Measurements from ENCODE around the gene DGKQ.
"Not testable (repeated sequence)": the region's sequence is repeated elsewhere in the genome, so short reads cannot be mapped to it uniquely, and the experiment has no call there.

DNA sequence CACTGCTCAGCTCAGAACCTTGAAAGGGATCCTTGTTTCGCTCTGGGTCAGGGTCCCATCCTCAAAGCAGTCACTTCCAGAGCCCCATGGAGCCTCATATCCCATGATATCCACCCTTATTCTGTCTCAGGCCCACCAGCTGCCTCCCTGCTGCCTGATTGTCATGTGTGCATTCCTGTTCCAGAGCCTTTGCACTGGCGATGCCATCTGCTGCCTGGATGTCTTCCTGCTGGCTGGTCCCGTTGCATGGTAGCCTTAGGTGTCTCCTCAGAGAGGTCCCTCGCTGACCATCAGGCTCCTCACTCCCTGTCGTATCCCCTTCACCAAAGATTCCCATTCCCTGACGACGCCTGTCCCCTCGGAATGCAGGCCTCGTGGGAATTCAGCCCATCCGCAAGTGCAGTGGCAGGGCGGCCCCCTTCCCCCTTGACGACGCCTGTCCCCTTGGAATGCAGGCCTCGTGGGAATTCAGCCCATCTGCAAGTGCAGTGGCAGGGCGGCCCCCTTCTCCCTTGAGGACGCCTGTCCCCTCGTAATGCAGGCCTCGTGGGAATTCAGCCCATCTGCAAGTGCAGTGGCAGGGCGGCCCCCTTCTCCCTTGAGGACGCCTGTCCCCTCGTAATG lies 26.0 kb upstream of the DGKQ start:
- TF ChIP-seq, protein P1, sequence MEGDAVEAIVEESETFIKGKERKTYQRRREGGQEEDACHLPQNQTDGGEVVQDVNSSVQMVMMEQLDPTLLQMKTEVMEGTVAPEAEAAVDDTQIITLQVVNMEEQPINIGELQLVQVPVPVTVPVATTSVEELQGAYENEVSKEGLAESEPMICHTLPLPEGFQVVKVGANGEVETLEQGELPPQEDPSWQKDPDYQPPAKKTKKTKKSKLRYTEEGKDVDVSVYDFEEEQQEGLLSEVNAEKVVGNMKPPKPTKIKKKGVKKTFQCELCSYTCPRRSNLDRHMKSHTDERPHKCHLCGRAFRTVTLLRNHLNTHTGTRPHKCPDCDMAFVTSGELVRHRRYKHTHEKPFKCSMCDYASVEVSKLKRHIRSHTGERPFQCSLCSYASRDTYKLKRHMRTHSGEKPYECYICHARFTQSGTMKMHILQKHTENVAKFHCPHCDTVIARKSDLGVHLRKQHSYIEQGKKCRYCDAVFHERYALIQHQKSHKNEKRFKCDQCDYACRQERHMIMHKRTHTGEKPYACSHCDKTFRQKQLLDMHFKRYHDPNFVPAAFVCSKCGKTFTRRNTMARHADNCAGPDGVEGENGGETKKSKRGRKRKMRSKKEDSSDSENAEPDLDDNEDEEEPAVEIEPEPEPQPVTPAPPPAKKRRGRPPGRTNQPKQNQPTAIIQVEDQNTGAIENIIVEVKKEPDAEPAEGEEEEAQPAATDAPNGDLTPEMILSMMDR (IDR thresholded peaks at IDR 0.05), result not testable (repeated sequence)
- not testable (repeated sequence) for TF ChIP-seq EZH2phosphoT487, EZH2 (IDR thresholded peaks at IDR 0.05)
